ENCODE measurements around the gene H3-3A. TPM values are rescaled to one million over a fixed set of nuclear protein-coding genes. Genes with fewer than 3 reads are reported as not detected.

H3-3A gene
- total RNA-seq, 1 donor from 2014 or later = 457 TPM

GRCh38 chr1:226054519-226055327 is 7.8 kb upstream of the H3-3A start:
- ATAC-seq = no peak

DNA sequence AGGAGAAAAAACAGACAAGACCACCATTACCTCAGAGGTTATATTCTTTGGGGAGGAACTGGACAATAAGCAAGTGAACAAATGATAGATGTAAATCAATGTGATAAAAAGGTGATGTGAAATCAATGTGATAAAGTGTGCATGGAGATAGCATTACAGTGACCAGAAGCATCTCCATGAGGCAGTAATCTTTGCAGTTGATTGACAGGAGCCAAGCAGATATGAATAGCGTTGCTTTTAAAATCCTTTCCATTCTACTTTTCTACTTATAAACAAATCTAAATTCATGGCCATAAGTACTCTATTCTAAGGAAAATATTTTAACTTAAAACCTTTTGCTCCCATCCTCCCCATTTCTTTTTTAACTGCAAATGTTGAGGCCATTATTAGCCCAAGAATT is 2.8 kb upstream of the H3-3A start:
- ATAC-seq = no peak

DNA sequence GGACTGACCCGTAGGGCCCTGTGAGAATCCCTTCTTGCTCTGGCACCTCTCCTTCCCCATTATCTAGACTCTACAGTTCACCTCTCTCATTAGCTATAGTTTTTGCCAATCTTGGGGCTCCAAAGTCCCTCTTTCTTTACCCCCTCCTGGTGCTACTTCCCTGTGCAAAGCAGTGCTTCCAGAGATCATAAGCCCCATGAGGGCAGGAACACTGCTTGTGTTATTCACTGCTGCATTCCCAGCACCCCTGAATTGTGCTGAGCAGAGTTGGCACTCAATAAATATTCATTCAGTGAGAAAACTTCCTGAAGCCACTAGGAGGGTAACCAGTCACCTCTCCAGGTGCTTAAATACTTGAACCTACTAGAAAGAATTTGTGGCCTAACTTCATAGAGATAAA is 2.1 kb upstream of the H3-3A start:
- ATAC-seq = no peak

GRCh38 chr1:226061068-226061840 is 1.3 kb upstream of the H3-3A start:
- no peak for ATAC-seq

DNA sequence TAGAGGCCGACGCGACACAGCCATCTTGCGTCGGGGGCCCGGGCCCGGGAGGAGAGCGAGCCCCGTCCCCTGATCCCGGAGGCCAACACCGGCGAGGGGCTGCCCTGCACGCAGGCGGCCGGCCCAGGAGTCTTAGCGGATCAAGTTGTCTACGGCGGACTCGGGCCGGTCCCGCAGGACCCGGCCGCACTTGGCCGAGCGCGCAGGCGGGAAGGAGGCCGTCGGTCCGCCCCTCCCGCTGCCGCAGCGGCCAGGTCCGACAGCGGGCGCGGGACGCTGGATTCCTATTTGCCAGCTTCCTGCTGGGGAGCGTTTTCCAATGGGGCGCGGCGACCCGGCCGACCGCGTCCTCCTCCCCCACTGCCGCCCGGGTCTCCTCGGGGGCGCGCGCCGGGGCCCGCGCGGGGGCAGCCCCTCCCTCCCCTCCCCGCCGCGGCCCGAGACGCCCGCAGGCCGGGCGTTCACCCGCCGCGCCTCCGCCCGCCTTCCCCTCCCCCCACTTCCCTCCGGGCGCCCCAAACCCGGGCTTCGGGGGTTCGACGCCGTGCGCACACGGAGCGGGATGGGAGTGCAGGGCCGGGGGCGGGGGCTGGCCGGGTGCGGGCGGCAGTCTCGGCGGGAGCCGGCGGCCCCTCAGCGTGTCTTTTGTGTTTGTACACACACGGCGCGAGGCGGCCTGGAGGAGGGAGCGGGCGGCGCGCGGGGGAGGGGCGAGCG is 517 bp upstream of the H3-3A start:
- ATAC-seq = peak; percentile 74

DNA sequence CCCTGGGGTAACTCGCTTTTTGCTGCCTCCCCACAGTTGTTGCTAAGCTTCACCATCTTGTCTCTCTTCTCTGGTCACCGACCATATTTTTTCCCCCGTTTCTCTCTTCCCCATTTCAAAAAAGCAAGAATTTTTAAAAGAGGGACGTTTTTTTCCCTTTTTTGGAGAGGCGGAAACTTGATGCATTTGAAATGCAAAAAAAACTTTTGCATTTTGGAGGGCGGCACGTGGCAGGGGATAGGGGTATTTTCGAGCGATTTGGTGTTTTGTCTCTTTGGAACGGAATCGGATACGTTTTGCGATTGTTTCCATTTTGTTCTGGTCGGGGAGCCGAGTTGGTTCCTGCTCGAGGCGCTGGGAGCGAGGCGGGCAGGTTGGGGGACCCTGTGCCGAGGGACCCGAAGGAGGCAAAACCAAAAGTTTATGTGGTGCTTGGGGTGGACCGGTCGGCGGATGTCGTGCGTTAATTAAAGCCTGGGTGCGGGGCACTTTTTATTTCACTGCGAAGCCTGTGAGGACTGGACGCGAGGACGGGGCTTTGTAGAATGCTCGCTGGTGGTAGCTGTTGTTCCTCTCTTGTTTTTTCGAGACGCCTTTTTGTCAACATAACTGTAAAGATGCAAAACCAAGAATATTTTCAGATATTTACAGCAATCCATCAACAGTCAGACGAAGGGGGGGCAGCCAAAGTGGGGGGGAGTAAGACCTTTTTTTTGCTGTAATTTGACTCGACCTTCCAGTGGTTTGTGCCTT is 884 bp downstream of the H3-3A start:
- ATAC-seq = no peak

DNA sequence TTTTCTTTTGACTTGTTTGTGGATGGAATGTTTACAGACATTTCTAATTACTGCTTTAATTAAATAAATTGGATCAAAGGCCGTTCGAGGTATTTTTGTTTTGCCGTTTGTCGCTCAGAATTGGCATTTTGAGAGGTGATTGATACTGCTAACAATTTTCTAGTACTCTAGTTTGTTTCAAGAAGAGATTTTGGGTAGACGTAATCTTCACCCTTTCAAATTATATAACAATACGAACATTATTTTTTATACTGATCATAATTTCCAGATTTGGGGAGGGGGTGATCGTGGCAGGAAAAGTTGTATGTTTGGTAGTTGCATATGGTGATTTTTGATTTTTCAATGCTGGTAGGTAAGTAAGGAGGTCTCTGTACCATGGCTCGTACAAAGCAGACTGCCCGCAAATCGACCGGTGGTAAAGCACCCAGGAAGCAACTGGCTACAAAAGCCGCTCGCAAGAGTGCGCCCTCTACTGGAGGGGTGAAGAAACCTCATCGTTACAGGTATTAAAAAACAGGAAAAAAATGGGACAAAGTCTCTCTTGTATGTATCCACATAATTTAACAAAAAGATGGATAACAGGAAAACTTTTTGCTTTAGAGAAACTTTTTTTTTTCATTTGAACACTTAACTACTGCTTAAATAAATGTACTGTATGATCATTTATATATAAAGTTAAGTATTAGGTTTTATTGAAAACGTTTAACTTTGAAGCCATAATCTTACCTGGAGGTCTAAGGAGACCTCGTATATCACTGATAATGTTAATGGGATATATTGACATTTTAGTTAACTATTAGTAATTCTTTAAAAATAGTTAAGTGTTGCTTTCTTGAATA is 1.7 kb downstream of the H3-3A start:
- ATAC-seq = no peak

- no peak for ATAC-seq
Observed at GRCh38 chr1:226064816-226065248, 2.3 kb downstream of the H3-3A start.

DNA sequence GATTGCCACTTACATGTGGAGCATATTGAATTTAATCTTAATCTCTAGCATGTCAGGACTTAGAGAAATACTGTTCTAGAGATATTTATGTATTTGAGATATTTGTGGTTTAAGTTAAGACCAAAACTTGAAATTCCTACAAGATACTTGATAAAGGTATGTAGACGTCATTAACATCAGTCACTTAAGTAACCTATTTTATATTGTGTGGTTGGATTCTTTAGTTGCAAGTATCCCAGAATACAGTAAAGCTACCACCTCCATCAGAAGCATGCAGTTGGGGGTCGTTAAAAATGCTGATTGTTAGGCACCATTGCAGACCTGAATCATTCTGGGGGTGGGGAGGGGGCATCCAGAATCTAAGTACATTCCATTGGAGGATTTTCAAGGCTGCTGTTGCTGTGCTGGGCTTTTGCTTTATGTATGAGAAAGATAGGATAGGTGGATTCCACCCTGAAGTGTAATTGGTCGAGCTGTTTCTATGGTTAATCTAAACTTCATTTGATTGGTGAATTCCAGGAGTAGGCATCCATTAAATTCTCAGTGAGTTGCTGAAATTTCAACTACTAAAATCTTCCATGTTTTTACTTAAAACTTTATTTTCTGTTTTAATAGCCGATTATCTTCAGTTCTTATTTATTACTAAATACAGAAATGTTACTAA is 4.0 kb downstream of the H3-3A start:
- ATAC-seq = no peak

GRCh38 chr1:226069811-226070489 is 7.4 kb downstream of the H3-3A start:
- no peak for ATAC-seq

GRCh38 chr1:226072347-226072746 is 9.8 kb downstream of the H3-3A start:
- ATAC-seq = no peak

GRCh38 chr1:226073184-226073950 is 10.9 kb downstream of the H3-3A start:
- ATAC-seq = peak; percentile 76

DNA sequence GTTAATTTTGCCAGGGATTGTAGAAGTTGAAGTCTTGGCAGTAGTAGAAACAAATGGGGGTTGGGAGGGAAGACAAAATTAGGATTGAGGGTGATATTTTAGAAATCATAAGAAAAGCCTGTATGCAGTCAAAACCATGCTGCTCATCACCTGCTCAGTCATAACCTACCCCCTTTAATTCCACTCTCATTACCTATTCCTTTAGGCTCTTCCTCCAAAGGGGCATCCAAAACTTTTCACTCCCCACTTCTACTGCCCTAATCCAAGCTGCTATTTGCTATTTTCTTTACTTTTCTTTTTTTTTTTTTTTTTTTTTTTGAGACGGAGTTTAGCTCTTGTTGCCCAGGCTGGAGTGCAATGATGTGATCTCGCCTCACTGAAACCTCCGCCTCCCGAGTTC is 11.5 kb downstream of the H3-3A start:
- ATAC-seq = peak; percentile 13

- ATAC-seq = no peak
Observed at GRCh38 chr1:226076378-226076777, 13.9 kb downstream of the H3-3A start.

DNA sequence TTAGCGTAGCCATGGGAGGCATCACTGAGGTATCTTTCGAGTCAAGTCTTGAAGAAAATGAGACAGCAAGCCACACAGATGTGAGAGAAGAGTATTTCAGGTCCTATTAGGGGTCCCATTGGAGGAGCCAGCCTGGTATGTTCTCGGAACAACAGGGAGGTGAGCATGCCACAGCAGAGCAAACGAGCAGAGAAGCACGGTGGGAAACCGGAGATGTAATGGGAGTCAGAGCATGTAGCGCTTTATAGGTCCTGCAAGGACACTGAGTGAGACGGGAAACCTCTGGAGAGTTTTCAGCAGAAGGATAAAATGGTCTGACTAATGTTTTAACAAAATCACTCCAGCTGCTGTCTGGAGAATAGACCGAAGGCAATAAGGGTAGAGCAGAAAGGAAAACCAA is 15.9 kb downstream of the H3-3A start:
- ATAC-seq = no peak

DNA sequence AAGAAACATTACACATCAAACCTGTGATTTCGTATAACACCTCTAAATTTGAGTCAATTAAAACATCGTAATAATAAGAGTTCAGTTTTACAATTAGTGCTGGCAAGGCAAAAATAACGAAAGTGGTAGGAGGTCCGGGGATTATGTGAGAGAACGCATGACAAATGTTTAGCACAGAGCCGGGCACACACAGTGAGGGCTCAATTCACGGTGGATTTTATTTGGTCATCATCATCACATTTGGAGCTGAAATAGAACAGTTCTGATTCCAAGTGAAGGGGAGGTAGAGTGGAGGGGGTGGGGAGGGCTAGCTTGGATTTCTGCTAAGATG is 20.0 kb downstream of the H3-3A start:
- no peak for ATAC-seq

DNA sequence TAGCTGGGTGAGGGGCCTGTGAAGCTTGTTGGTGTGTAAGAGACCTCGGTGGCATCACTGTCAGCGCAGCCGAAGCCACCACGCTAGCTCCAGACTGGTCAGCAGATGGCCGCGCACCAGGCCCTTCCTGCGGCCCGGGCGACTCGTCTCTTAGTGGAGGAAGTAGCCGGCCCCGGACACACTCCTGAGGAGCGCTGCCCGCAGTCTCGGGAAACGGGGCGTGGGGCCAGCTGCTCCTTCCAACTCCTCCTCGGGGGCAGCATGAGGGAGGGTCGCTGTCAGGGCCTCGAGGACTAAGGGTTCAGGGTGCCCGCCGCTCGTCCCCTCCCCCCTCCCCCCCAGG is 20.4 kb downstream of the H3-3A start:
- ATAC-seq = peak; percentile 50

- peak; percentile 95 for ATAC-seq
Observed at GRCh38 chr1:226083302-226084101, 21.0 kb downstream of the H3-3A start.

DNA sequence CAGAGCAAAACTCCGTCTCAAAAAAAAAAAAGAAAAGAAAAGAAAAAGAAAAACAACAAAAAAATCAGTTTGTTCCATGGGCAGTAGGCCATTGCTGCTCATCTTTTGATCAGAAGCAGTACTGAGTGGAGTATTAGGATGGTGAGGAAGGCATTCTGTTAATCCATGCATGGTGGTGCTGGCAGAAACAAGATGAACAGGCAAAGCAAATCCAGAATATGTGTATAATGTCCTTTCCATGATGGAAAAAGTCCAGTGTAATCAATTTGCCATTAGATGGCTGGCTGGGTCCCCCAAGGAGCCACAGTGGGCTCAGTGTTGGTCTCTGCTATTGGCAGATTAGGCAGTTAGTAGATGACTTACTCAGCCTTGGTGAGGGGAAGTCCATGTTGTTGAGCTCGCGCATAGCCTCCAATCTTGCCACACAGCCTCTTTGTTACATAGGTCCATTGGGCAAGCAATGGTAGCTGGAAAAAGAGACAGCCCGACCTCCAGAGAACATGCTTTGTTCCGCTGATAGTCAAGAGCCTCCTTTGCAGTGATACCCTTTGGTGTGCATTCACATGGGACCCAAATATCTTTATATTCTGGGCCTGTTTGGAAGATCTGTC is 23.3 kb downstream of the H3-3A start:
- no peak for ATAC-seq

All from esophagus mucosa (tissue), 1 donor.